Stimulated activated naive CD8-positive, alpha-beta T cell treated with anti-CD3 and anti-CD28 coated beads, Interleukin-15, amount 100 ng/mL, for 72 hours (primary cell): ENCODE measurements around the gene SPATA20.

ENCODE experiments used
- ATAC-seq: fragments of 150-1000 bp; cut with Tn5 transposase; 2 replicates; pipeline ENCODE4 v1.10.0; 2021; ENCODE audit warnings: mild to moderate bottlenecking, moderate library complexity
- DNase-seq, 2 donors: peaks; one replicate each; pipeline ENCODE4 v3.0.0; 2021 to 2022
- H3K27ac Mint-ChIP-seq, 2 donors: one replicate each; pipeline ENCODE4 v1.8.0; 2022; ENCODE audit warnings: mild to moderate bottlenecking in 2 of 2, mixed read lengths in 2 of 2, moderate library complexity in 2 of 2
- H3K27me3 Mint-ChIP-seq: one replicate; pipeline ENCODE4 v1.8.0; 2022; ENCODE audit warnings: mixed read lengths
- H3K4me1 Mint-ChIP-seq: one replicate; pipeline ENCODE4 v1.8.0; 2022; ENCODE audit warnings: mild to moderate bottlenecking, mixed read lengths
- H3K4me3 Mint-ChIP-seq, 2 donors: one replicate each; pipeline ENCODE4 v1.8.0; 2022; ENCODE audit warnings: mild to moderate bottlenecking in 2 of 2, mixed read lengths in 2 of 2, moderate library complexity in 1 of 2
- H3K9me3 Mint-ChIP-seq, 2 donors: one replicate each; pipeline ENCODE4 v1.8.0; 2022; ENCODE audit warnings: mixed read lengths in 2 of 2

The SPATA20 gene

GRCh38 chr17:50570032-50570431, 23.1 kb downstream of the SPATA20 start:
- ATAC-seq (no peak), DNase-seq (no peak)
- Mint-ChIP-seq H3K9me3 (no peaks in the 10 kb centered on the region), H3K27me3 (peaks cover 32% of the 10 kb centered on the region), H3K4me1 (peaks cover 10% of the 10 kb centered on the region), H3K4me3 (no peak overlapping the region), H3K27ac (no peak overlapping the region)

- ATAC-seq = no peak
- no peak overlapping the region for H3K27ac Mint-ChIP-seq
- no peak for DNase-seq
- H3K9me3 Mint-ChIP-seq = no peaks in the 10 kb centered on the region
- no peak overlapping the region for H3K4me3 Mint-ChIP-seq
- peaks cover 5% of the 10 kb centered on the region for H3K4me1 Mint-ChIP-seq
- peaks cover 27% of the 10 kb centered on the region for H3K27me3 Mint-ChIP-seq
These were observed 23.6 kb downstream of the SPATA20 start for GRCh38 chr17:50570528-50570927.

- ATAC-seq (no peak), DNase-seq (no peak)
- Mint-ChIP-seq H3K27me3 (peaks cover 16% of the 10 kb centered on the region), H3K27ac (no peak overlapping the region), H3K9me3 (no peaks in the 10 kb centered on the region), H3K4me1 (no peaks in the 10 kb centered on the region), H3K4me3 (no peak overlapping the region)
These were observed 24.7 kb downstream of the SPATA20 start for GRCh38 chr17:50571681-50572080.

GRCh38 chr17:50572541-50572940, 25.6 kb downstream of the SPATA20 start:
- Mint-ChIP-seq H3K4me1 (no peaks in the 10 kb centered on the region), H3K27ac (no peak overlapping the region), H3K4me3 (no peak overlapping the region), H3K27me3 (peaks cover 7% of the 10 kb centered on the region), H3K9me3 (no peaks in the 10 kb centered on the region)
- DNase-seq = no peak
- no peak for ATAC-seq

GRCh38 chr17:50573866-50574611, 27.1 kb downstream of the SPATA20 start:
- H3K9me3 Mint-ChIP-seq = no peaks in the 10 kb centered on the region
- no peak overlapping the region for H3K4me3 Mint-ChIP-seq
- H3K4me1 Mint-ChIP-seq = no peaks in the 10 kb centered on the region
- DNase-seq (no peak), ATAC-seq (no peak)
- no peaks in the 10 kb centered on the region for H3K27me3 Mint-ChIP-seq
- no peak overlapping the region for H3K27ac Mint-ChIP-seq

- Mint-ChIP-seq H3K4me3 (no peak overlapping the region), H3K4me1 (no peaks in the 10 kb centered on the region), H3K27me3 (peaks cover 7% of the 10 kb centered on the region), H3K27ac (no peak overlapping the region), H3K9me3 (no peaks in the 10 kb centered on the region)
- no peak for ATAC-seq
- DNase-seq = no peak
These were observed 28.7 kb downstream of the SPATA20 start for GRCh38 chr17:50575581-50576210.

GRCh38 chr17:50576864-50577263, 29.9 kb downstream of the SPATA20 start:
- H3K27ac Mint-ChIP-seq = no peak overlapping the region
- H3K9me3 Mint-ChIP-seq = no peaks in the 10 kb centered on the region
- H3K4me3 Mint-ChIP-seq = no peak overlapping the region
- H3K27me3 Mint-ChIP-seq = peaks cover 10% of the 10 kb centered on the region
- ATAC-seq (no peak), DNase-seq (no peak)
- no peaks in the 10 kb centered on the region for H3K4me1 Mint-ChIP-seq

- Mint-ChIP-seq H3K9me3 (no peaks in the 10 kb centered on the region), H3K27me3 (peaks cover 16% of the 10 kb centered on the region), H3K27ac (no peak overlapping the region), H3K4me3 (no peak overlapping the region), H3K4me1 (no peaks in the 10 kb centered on the region)
- ATAC-seq (no peak), DNase-seq (no peak)
These were observed 30.5 kb downstream of the SPATA20 start for GRCh38 chr17:50577451-50577954.

GRCh38 chr17:50578173-50578572, 31.2 kb downstream of the SPATA20 start:
- no peaks in the 10 kb centered on the region for H3K4me1 Mint-ChIP-seq
- no peaks in the 10 kb centered on the region for H3K9me3 Mint-ChIP-seq
- H3K27me3 Mint-ChIP-seq = peaks cover 21% of the 10 kb centered on the region
- no peak overlapping the region for H3K27ac Mint-ChIP-seq
- H3K4me3 Mint-ChIP-seq = no peak overlapping the region
- DNase-seq = no peak
- no peak for ATAC-seq

GRCh38 chr17:50579399-50579798, 32.4 kb downstream of the SPATA20 start:
- DNase-seq = no peak
- ATAC-seq = no peak
- Mint-ChIP-seq H3K27ac (no peak overlapping the region), H3K9me3 (no peaks in the 10 kb centered on the region), H3K4me3 (no peak overlapping the region), H3K27me3 (peaks cover 30% of the 10 kb centered on the region), H3K4me1 (no peaks in the 10 kb centered on the region)

GRCh38 chr17:50580646-50581045, 33.7 kb downstream of the SPATA20 start:
- Mint-ChIP-seq H3K4me3 (no peak overlapping the region), H3K9me3 (no peaks in the 10 kb centered on the region), H3K27ac (no peak overlapping the region), H3K4me1 (no peaks in the 10 kb centered on the region), H3K27me3 (peaks cover 30% of the 10 kb centered on the region)
- ATAC-seq (no peak), DNase-seq (no peak)

GRCh38 chr17:50581316-50581715, 34.3 kb downstream of the SPATA20 start:
- H3K9me3 Mint-ChIP-seq = no peaks in the 10 kb centered on the region
- H3K27me3 Mint-ChIP-seq = peaks cover 30% of the 10 kb centered on the region
- H3K27ac Mint-ChIP-seq = no peak overlapping the region
- no peaks in the 10 kb centered on the region for H3K4me1 Mint-ChIP-seq
- DNase-seq = no peak
- no peak overlapping the region for H3K4me3 Mint-ChIP-seq
- ATAC-seq = peak; percentile 24

- Mint-ChIP-seq H3K9me3 (no peaks in the 10 kb centered on the region), H3K27ac (no peak overlapping the region), H3K27me3 (peaks cover 30% of the 10 kb centered on the region), H3K4me3 (no peak overlapping the region), H3K4me1 (no peaks in the 10 kb centered on the region)
- no peak for DNase-seq
- no peak for ATAC-seq
These were observed 35.8 kb downstream of the SPATA20 start for GRCh38 chr17:50582741-50583140.

- Mint-ChIP-seq H3K4me1 (no peaks in the 10 kb centered on the region), H3K4me3 (no peak overlapping the region), H3K27ac (peak overlapping the region in 1 of 2 donors; percentile 23), H3K9me3 (no peaks in the 10 kb centered on the region), H3K27me3 (peaks cover 30% of the 10 kb centered on the region)
- DNase-seq = no peak
- ATAC-seq = no peak
These were observed 36.7 kb downstream of the SPATA20 start for GRCh38 chr17:50583641-50584040.

GRCh38 chr17:50584116-50584515, 37.1 kb downstream of the SPATA20 start:
- no peaks in the 10 kb centered on the region for H3K4me1 Mint-ChIP-seq
- H3K9me3 Mint-ChIP-seq = no peaks in the 10 kb centered on the region
- peak overlapping the region in 1 of 2 donors; percentile 22 for H3K27ac Mint-ChIP-seq
- peaks cover 30% of the 10 kb centered on the region for H3K27me3 Mint-ChIP-seq
- DNase-seq (no peak), ATAC-seq (no peak)
- H3K4me3 Mint-ChIP-seq = no peak overlapping the region

- no peaks in the 10 kb centered on the region for H3K9me3 Mint-ChIP-seq
- no peak overlapping the region for H3K4me3 Mint-ChIP-seq
- ATAC-seq (no peak), DNase-seq (no peak)
- H3K27ac Mint-ChIP-seq = no peak overlapping the region
- peaks cover 30% of the 10 kb centered on the region for H3K27me3 Mint-ChIP-seq
- H3K4me1 Mint-ChIP-seq = no peaks in the 10 kb centered on the region
These were observed 37.8 kb downstream of the SPATA20 start for GRCh38 chr17:50584749-50585148.
